SU-DHL-6 (cell line): ENCODE measurements around the gene PCK1.

ENCODE experiments used
- CTCF ChIP-seq: fragments of 200-600 bp; sonication (generic); IDR thresholded peaks from one replicate; pipeline ENCODE4 v1.5.1; 2017; ENCODE audit warnings: antibody characterized with exemption, mild to moderate bottlenecking, low read length, moderate library complexity; ENCODE audit not compliant: insufficient read depth, poor library complexity, severe bottlenecking
- EZH2phosphoT487 ChIP-seq: fragments of 200-600 bp; sonication (generic), shearing (Covaris generic); conservative IDR thresholded peaks from 2 replicates; pipeline ENCODE4 v1.6.1; 2018; ENCODE audit warnings: mild to moderate bottlenecking, antibody characterized with exemption, low read length, moderate library complexity, mixed read lengths

- no peak for TF ChIP-seq CTCF
- no peak for TF ChIP-seq EZH2phosphoT487
Observed at GRCh38 chr20:57605045-57605444, 44.1 kb downstream of the PCK1 start.
